Smooth muscle cell (in vitro differentiated cells): Measurements from ENCODE around the gene PLCB1. TPM values are rescaled to one million over a fixed set of nuclear protein-coding genes. Genes with fewer than 3 reads are reported as not detected.

Experiments
- DNase-seq: peaks from one replicate; lab custom pipeline; 2025; ENCODE audit not compliant: unreplicated experiment; lab: John Stamatoyannopoulos, UW
- H2AFZ ChIP-seq: fragments of 200-600 bp; sonication (generic); 2 replicates; pipeline ENCODE4 v1.6.0; 2016; ENCODE audit warnings: antibody characterized with exemption, low read depth, mild to moderate bottlenecking
- H3F3A ChIP-seq: fragments of 200-600 bp; sonication (generic); 2 replicates; pipeline ENCODE4 v1.6.0; 2017; ENCODE audit warnings: antibody characterized with exemption, low read depth
- H3K27ac ChIP-seq: fragments of 200-600 bp; sonication (generic); 2 replicates; pipeline ENCODE4 v1.5.1; 2016; ENCODE audit warnings: low read depth, mild to moderate bottlenecking
- H3K27me3 ChIP-seq: fragments of 200-600 bp; sonication (generic); 2 replicates; pipeline ENCODE4 v1.6.1; 2016; ENCODE audit warnings: low read depth, mild to moderate bottlenecking
- H3K36me3 ChIP-seq: fragments of 200-600 bp; sonication (generic); 2 replicates; pipeline ENCODE4 v1.5.1; 2016; ENCODE audit warnings: low read depth
- H3K4me1 ChIP-seq: fragments of 200-600 bp; sonication (generic); 2 replicates; pipeline ENCODE4 v1.5.1; 2016; ENCODE audit warnings: low read depth
- H3K4me2 ChIP-seq: fragments of 200-600 bp; sonication (generic); 2 replicates; pipeline ENCODE4 v1.6.0; 2016; ENCODE audit warnings: mild to moderate bottlenecking
- H3K4me3 ChIP-seq: fragments of 200-600 bp; sonication (generic); 2 replicates; pipeline ENCODE4 v1.5.1; 2016; ENCODE audit warnings: mild to moderate bottlenecking
- H3K79me2 ChIP-seq: fragments of 200-600 bp; sonication (generic); 2 replicates; pipeline ENCODE4 v1.6.0; 2016; ENCODE audit warnings: low read depth, mild to moderate bottlenecking
- H3K9ac ChIP-seq: fragments of 200-600 bp; sonication (generic); 2 replicates; pipeline ENCODE4 v1.6.0; 2016; ENCODE audit warnings: low read depth
- H3K9me3 ChIP-seq: fragments of 200-600 bp; sonication (generic); replicated peaks from 2 replicates; pipeline ENCODE4 v1.5.1; 2016; ENCODE audit warnings: low read depth
- H4K20me1 ChIP-seq: fragments of 200-600 bp; sonication (generic); 2 replicates; pipeline ENCODE4 v1.6.0; 2016; ENCODE audit warnings: low read depth
- WGBS: methylation state at CpG from one replicate; pipeline ENCODE4 v1.1.7; 2016; ENCODE audit warnings: low lambda C conversion rate; 5-methylcytosine and 5-hydroxymethylcytosine counted together
- polyA plus RNA-seq: library from polyadenylated mRNA; unstranded; fragments of >200 nt; fragmentation: Nextera tagmentation; extraction: Ambion mirVana; gene quantifications from 2 replicates; pipeline ENCODE4 v1.2.1, GENCODE V29; 2016
- total RNA-seq: library from RNA; depleted of rRNA; stranded (reverse); fragments of >200 nt; gene quantifications from 2 replicates; pipeline ENCODE4 v1.2.3, GENCODE V29; 2014
- TF ChIP-seq, protein P1 (sequence below): fragments of 200-600 bp; sonication (generic); IDR thresholded peaks from 2 replicates; pipeline ENCODE4 v1.5.1; 2017; ENCODE audit warnings: borderline replicate concordance, mild to moderate bottlenecking, antibody characterized with exemption; ENCODE audit not compliant: insufficient read depth, poor library complexity, severe bottlenecking

Gene PLCB1
- total RNA-seq (17.9 and 25.3 TPM in 2 replicates), polyA plus RNA-seq (4.7 and 5.9 TPM in 2 replicates)

DNA sequence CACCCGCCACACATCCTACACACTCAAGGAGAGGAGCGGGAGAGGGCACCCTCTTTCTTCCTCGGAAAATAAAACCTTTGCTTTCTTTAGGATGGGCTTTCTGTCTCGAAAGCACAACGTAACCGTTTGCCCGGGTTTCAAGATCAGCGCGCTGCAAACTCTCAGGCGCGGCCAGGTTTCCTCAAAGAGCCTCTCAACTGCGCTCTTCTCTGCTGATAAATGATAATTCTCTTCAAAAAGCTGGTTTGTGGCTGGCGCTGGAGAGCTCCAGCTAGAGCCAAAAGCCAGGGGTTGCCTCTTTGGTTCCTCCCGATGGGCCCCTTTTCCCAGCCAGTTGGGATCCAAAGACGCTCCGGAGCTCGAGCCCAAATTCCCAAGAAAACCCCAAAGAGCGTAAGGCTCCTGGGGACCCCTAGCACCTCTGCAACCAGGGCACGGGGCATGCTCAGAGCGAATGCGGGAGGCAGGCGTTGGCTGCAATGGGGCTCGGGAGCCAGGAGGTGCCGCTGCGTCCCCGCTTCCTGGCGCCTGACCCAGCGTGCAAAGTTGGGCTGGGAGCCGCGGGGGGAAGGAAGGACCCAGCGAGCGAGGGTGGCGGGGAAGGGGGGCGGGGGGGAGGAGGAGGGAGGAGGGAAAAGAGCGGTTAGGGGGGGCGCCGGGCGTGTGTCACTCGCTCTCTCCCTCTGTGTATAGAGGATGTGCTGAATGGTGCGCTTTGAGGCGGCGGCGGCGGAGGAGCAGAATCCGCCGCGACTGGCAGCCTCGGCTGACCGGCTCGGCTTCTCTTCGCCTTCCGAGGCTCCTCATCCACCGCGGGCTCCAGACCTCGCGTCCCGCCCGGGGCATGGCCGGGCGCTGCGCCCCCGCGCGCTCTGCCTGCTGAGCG is at the start of gene PLCB1:
Gene PLCB1, plus strand, starts transcription at position 669 of the 886 bp plus-strand sequence. CDS start 386 bp downstream, outside the sequence.
- no peaks in the 10 kb centered on the region for H3K9me3 ChIP-seq
- no peak within 1 kb of the TSS for H3K9ac ChIP-seq
- H3F3A ChIP-seq, result peaks cover 12% of the 10 kb centered on the region
- peaks cover 25% of the 10 kb centered on the region for H3K27me3 ChIP-seq
- peaks cover 17% of the 10 kb centered on the region for H3K4me1 ChIP-seq
- peak within 1 kb of the TSS; percentile 55 for H3K4me3 ChIP-seq
- H2AFZ ChIP-seq, result peak within 1 kb of the TSS; percentile 69
- no peak within 1 kb of the TSS for H3K27ac ChIP-seq
- H3K36me3 ChIP-seq, result no peaks in the 10 kb centered on the region
- under 1% methylated on average over 42 of the region's 65 CpGs for WGBS
- H3K4me2 ChIP-seq, result peak within 1 kb of the TSS; percentile 88
- TF ChIP-seq, protein P1, sequence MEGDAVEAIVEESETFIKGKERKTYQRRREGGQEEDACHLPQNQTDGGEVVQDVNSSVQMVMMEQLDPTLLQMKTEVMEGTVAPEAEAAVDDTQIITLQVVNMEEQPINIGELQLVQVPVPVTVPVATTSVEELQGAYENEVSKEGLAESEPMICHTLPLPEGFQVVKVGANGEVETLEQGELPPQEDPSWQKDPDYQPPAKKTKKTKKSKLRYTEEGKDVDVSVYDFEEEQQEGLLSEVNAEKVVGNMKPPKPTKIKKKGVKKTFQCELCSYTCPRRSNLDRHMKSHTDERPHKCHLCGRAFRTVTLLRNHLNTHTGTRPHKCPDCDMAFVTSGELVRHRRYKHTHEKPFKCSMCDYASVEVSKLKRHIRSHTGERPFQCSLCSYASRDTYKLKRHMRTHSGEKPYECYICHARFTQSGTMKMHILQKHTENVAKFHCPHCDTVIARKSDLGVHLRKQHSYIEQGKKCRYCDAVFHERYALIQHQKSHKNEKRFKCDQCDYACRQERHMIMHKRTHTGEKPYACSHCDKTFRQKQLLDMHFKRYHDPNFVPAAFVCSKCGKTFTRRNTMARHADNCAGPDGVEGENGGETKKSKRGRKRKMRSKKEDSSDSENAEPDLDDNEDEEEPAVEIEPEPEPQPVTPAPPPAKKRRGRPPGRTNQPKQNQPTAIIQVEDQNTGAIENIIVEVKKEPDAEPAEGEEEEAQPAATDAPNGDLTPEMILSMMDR, result peak; percentile 88
- H4K20me1 ChIP-seq, result no peaks in the 10 kb centered on the region
- peak; percentile 64 for DNase-seq
- peaks cover 8% of the 10 kb centered on the region for H3K79me2 ChIP-seq

DNA sequence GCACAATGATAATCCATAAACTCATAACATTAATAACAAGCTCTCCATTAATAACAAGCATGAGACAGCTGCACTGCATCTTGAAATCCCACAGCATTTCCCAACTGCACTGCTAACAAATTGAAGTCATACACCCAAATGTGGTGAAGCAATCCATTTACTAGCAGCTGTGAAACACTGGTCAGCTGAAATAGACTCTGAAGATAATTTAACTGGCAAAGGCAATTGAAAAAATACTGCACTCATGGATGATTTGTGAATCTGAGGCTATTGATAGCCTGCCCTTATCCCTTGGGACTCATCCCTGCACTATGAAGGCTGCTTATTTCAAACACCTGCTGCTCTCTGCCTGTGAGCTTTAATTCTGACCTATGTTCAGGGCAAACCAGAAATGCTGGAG is 49.1 kb upstream of the PLCB1 start:
- no peak for DNase-seq
- Histone ChIP-seq H3K4me1 (no peaks in the 10 kb centered on the region), H3K27ac (no peak overlapping the region), H3K27me3 (no peaks in the 10 kb centered on the region), H3K4me2 (no peak overlapping the region), H3K9ac (no peak overlapping the region), H3K4me3 (no peak overlapping the region), H3K36me3 (no peaks in the 10 kb centered on the region), H4K20me1 (no peaks in the 10 kb centered on the region), H3K79me2 (no peaks in the 10 kb centered on the region), H2AFZ (no peak overlapping the region), H3F3A (peaks cover 2% of the 10 kb centered on the region), H3K9me3 (no peaks in the 10 kb centered on the region)
- TF ChIP-seq, protein P1, result no peak

DNA sequence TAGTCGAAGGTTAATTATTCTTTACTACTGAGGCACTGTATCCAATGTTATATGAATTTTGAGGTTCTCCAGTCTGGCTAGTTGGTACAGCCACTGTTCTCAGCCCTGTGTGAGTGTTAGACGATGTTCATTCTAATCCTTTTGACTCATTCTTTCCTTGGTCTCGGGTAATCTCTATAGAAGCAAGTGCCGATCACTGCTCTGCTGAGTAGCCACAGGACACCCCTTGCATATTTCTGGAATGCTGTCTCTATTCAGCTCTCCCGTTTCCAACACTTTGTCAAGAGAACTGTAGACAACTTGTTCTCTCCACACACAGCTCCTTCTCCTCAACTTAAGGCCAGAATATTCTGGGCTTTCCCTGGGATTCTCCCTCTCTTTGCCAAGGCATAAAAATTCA is 42.4 kb upstream of the PLCB1 start:
- Histone ChIP-seq H3K4me3 (no peak overlapping the region), H3K36me3 (no peaks in the 10 kb centered on the region), H3K79me2 (no peaks in the 10 kb centered on the region), H3K27me3 (no peaks in the 10 kb centered on the region), H3K4me2 (peak overlapping the region; percentile 42), H2AFZ (no peak overlapping the region), H3K9ac (no peak overlapping the region), H3K27ac (no peak overlapping the region), H3F3A (no peaks in the 10 kb centered on the region), H4K20me1 (no peaks in the 10 kb centered on the region), H3K4me1 (peaks cover 6% of the 10 kb centered on the region), H3K9me3 (no peaks in the 10 kb centered on the region)
- DNase-seq, result no peak
- TF ChIP-seq, protein P1, result no peak
- WGBS, result 22% methylated on average over 5 of the region's 5 CpGs
